GM12872 (cell line): ENCODE measurements around the gene FAM72D.
"Not testable (repeated sequence)": the region's sequence is repeated elsewhere in the genome, so short reads cannot be mapped to it uniquely, and the experiment has no call there.

Source experiments
- CTCF ChIP-seq: IDR thresholded peaks from 3 replicates; pipeline ENCODE4 v1.5.1; 2011; ENCODE audit warnings: low read depth, mild to moderate bottlenecking, low read length, moderate library complexity; ENCODE audit not compliant: insufficient read depth

The FAM72D gene

GRCh38 chr1:145095284-145096057, at the start of gene FAM72D, which contains the start of gene SRGAP2B:
Gene FAM72D, plus strand, starts transcription at chr1:145095974. Its CDS starts 874 bp downstream, at chr1:145096848.
Gene SRGAP2B, minus strand, starts transcription at chr1:145095328. Its CDS starts 2,427 bp downstream, at chr1:145092901.
- not testable (repeated sequence) for TF ChIP-seq CTCF
